ENCODE measurements around the gene SETBP1.
"Not testable (repeated sequence)": the region's sequence is repeated elsewhere in the genome, so short reads cannot be mapped to it uniquely, and the experiment has no call there.

SETBP1 gene

GRCh38 chr18:44704135-44704789 is 23.6 kb downstream of the SETBP1 start:
- no peak for DNase-seq (ENCODE audit: low read depth in 1 of 2, low spot score in 1 of 2)

GRCh38 chr18:44705075-44705675 is 24.5 kb downstream of the SETBP1 start:
- no peak for DNase-seq (ENCODE audit: low read depth in 1 of 2, low spot score in 1 of 2)

GRCh38 chr18:44708451-44709083 is 27.9 kb downstream of the SETBP1 start:
- no peak for DNase-seq (ENCODE audit: low read depth in 1 of 2, low spot score in 1 of 2)

GRCh38 chr18:44709307-44710126 is 28.8 kb downstream of the SETBP1 start:
- no peak for DNase-seq (ENCODE audit: low read depth in 1 of 2, low spot score in 1 of 2)

- DNase-seq (ENCODE audit: low read depth in 1 of 2, low spot score in 1 of 2) = no peak
These were observed 30.2 kb downstream of the SETBP1 start for GRCh38 chr18:44710931-44711330.

GRCh38 chr18:44712025-44712424 is 31.3 kb downstream of the SETBP1 start:
- no peak for DNase-seq (ENCODE audit: low read depth in 1 of 2, low spot score in 1 of 2)

GRCh38 chr18:44713435-44713834 is 32.7 kb downstream of the SETBP1 start:
- no peak for DNase-seq (ENCODE audit: low read depth in 1 of 2, low spot score in 1 of 2)

GRCh38 chr18:44714376-44714775 is 33.7 kb downstream of the SETBP1 start:
- no peak for DNase-seq (ENCODE audit: low read depth in 1 of 2, low spot score in 1 of 2)

GRCh38 chr18:44715245-44715644 is 34.6 kb downstream of the SETBP1 start:
- no peak for DNase-seq (ENCODE audit: low read depth in 1 of 2, low spot score in 1 of 2)

- DNase-seq (ENCODE audit: low read depth in 1 of 2, low spot score in 1 of 2) = no peak
These were observed 35.2 kb downstream of the SETBP1 start for GRCh38 chr18:44715842-44716241.

GRCh38 chr18:44716697-44717163 is 36.0 kb downstream of the SETBP1 start:
- no peak for DNase-seq (ENCODE audit: low read depth in 1 of 2, low spot score in 1 of 2)

- DNase-seq (ENCODE audit: low read depth in 1 of 2, low spot score in 1 of 2) = no peak
These were observed 38.9 kb downstream of the SETBP1 start for GRCh38 chr18:44719519-44720060.

GRCh38 chr18:44721748-44722147 is 41.1 kb downstream of the SETBP1 start:
- DNase-seq (ENCODE audit: low read depth in 1 of 2, low spot score in 1 of 2) = not testable (repeated sequence)

- no peak for DNase-seq (ENCODE audit: low read depth in 1 of 2, low spot score in 1 of 2)
These were observed 42.7 kb downstream of the SETBP1 start for GRCh38 chr18:44723411-44723810.

GRCh38 chr18:44724105-44724778 is 43.6 kb downstream of the SETBP1 start:
- DNase-seq (ENCODE audit: low read depth in 1 of 2, low spot score in 1 of 2) = no peak

GRCh38 chr18:44725300-44726058 is 44.8 kb downstream of the SETBP1 start:
- peak; percentile 27 to 60 for DNase-seq (ENCODE audit: low read depth in 1 of 2, low spot score in 1 of 2)

- no peak for DNase-seq (ENCODE audit: low read depth in 1 of 2, low spot score in 1 of 2)
These were observed 45.4 kb downstream of the SETBP1 start for GRCh38 chr18:44726059-44726421.

GRCh38 chr18:44727291-44727690 is 46.6 kb downstream of the SETBP1 start:
- no peak for DNase-seq (ENCODE audit: low read depth in 1 of 2, low spot score in 1 of 2)

- DNase-seq (ENCODE audit: low read depth in 1 of 2, low spot score in 1 of 2) = peak in 1 of 2 donors; percentile 37
These were observed 49.0 kb downstream of the SETBP1 start for GRCh38 chr18:44729631-44730101.

Measured in activated CD4-positive, alpha-beta T cell treated with anti-CD3 and anti-CD28 coated beads, Interleukin-2, amount 50 U/mL, for 24 hours (primary cell).